Renal cortical epithelial cell (primary cell): ENCODE results near the gene CTSE. TPM values are rescaled to one million over a fixed set of nuclear protein-coding genes. Genes with fewer than 3 reads are reported as not detected.
A peak's percentile ranks its signal among the peaks of the same experiment; 100 is the strongest.

Experiments
- DNase-seq: peaks from one replicate; pipeline ENCODE4 v3.0.0-alpha.2; 2011; ENCODE audit warnings: low read depth
- total RNA-seq: library from RNA; depleted of rRNA; stranded (reverse); fragments of >200 nt; gene quantifications from 2 replicates; pipeline ENCODE4 v1.2.3, GENCODE V29; 2014

CTSE gene
- total RNA-seq, 1 donor from 2014 or later, result 0.10 TPM

DNA sequence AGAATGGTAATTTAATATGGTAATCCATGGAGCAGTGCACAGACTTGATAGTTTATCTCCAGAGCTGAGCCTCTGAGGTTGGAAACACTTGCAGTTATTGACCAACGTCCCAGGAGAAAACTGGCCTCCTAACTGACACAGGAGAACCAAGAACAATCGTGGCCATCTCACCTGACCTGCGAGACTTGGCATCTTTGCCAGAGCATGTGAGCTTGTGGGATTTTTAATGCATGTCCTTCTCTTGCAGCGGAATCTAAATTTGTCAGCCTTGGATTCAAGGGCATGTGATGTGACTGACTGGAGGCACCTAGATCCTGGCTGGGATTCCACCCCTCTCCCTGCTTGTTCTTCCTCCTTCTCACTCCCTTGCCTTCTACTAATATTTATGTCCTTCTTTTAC lies 52.6 kb downstream of the CTSE start:
- DNase-seq, result peak; percentile 56

DNA sequence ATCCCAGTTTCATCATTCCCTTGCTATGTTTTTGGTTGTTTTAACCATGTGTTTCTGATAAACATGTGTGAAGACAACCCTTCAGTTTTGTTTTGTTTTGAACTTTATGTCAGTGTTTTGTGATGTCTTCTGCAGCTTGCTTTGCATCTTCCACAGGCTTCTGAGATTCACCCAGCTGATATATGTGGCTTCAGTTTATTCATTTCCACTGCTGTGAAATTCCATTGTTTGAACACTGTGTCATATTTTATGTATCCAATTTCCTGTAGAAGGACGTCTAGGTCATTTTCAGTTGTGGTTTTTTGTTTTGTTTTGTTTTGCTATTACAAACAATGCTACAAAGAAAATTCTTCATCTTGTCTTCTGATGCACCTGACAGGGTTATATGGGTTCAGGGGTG lies 53.2 kb downstream of the CTSE start:
- no peak for DNase-seq

GRCh38 chr1:205969229-205969628 lies 54.5 kb downstream of the CTSE start:
- DNase-seq, result no peak

- no peak for DNase-seq
Measured at GRCh38 chr1:205967554-205968335, 56.0 kb downstream of the CTSE start.

DNA sequence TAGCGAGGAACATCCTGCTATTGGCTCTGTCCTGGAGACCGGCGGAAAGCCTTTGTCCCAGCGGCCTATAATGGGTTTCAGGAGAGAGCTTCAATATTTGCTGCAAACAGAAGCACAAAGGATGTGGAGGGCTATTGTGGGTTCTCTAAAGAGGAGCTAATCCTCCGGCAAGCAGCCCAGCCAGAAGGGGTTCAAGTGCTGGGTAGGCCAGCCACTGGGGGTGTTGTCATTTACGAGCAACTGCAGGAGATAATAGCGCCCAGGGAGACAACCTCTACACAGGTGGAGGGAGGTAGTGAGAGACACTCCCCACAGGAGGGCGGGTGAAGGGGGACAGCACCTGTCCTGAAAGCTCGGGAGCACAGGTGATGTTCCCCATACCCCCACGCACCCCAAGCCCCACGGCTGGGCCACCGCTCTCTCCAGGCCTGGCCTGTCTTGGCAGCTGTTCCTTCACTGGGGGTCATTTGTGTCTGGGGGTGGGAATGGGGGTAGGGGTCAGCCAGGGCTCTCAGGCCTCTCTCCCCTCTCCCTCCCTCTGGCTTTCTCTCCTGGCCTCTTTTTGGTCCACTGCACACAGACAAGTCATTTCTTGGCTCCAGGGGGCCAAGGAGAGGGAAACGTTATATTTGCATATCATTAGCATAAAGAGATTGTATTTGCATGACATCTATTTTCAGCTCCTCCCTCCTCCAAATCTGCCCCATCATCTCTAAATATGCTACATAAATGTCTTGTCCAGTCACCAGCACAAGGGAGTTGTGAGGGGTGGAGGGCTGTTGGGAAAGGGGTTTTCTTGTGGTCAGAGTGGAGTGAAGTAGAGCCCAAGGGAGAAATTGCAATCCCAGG lies 58.4 kb downstream of the CTSE start:
- no peak for DNase-seq

- DNase-seq, result peak; percentile 97
Measured at GRCh38 chr1:205963352-205964155, 60.1 kb downstream of the CTSE start.

DNA sequence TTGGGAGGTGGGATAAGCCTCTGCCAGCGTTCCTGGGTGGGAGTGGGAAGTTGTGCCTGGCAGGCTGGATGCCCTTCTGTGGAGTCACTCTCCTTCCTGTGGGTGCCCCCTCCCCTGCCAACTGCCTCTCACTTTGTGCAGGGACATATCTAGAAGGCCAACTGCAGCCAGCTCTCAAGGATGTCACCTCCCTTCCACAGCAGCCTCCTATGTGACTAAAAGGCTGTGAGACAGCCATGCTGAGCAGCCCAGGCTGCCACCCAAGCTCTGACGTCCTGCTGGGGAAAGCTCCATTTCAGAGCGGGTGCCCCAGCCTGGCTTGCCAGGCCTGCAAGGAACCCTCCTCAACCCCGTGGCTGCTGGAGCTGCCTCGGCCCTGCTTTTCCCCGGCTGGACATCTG lies 60.9 kb downstream of the CTSE start:
- DNase-seq, result no peak

- peak; percentile 79 for DNase-seq
Measured at GRCh38 chr1:205961991-205962820, 61.5 kb downstream of the CTSE start.

DNA sequence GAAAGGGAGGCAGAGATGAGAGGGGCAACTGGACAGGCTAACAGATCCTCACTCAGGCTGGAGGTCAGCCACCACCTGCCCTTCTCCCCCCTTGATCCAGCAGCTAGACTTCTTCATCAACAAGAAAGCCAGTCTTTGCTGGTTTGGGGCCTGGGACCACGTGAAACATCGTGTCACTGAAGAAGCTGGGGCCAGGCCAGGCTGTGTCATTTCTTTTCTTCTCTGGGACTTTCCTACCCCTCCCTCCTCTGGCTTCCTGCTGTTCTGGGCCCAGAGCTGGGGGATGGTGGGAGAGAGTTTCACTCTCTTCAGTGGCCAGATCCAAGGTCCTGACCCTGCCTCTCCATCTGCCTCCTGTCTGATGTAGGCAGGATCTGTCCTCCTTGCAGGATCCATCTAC lies 62.3 kb downstream of the CTSE start:
- peak; percentile 49 for DNase-seq

DNA sequence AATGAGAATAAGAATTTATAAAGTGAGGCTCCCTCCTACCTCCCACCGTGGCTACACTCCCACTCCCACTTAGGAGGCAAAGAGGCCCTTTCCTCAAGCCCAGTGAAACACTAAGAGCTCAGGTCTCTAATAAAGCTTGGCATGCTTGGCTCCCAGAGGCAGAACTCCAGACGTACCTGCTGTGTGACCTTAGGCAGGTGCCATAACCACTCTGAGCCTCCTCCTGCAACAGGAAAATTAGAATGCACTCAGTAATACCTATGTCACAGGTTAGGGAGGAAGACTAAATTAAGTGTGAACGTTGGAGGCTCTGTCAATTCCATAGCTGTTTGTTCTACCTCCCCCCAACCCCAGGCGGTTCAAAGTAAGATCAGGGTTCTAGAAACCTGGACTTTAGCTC lies 63.9 kb downstream of the CTSE start:
- DNase-seq, result no peak

Other genes with a start within 250 kb of the CTSE start
- 45.7 and 53.2 TPM in 2 replicates for gene RAB29, start 248.4 kb downstream of the CTSE start, total RNA-seq
- gene SLC41A1, start 210.7 kb downstream of the CTSE start, total RNA-seq, result 8.9 and 32.2 TPM in 2 replicates
- gene PM20D1, start 173.8 kb downstream of the CTSE start, total RNA-seq, result 0.05 and 0.35 TPM in 2 replicates
- gene SLC26A9, start 80.4 kb downstream of the CTSE start, total RNA-seq, result 0.05 TPM in 1 of 2 replicates, not detected in the other
- gene RAB7B, start 20.5 kb downstream of the CTSE start, total RNA-seq, result 1.1 and 1.2 TPM in 2 replicates
- gene RHEX, start 29.3 kb upstream of the CTSE start, total RNA-seq, result 5.7 and 11.6 TPM in 2 replicates
- not detected in 2 replicates for gene AVPR1B, start 93.5 kb upstream of the CTSE start, total RNA-seq
- gene FAM72A, start 178.9 kb upstream of the CTSE start, total RNA-seq, result 1.9 and 6.8 TPM in 2 replicates
- 21.0 and 56.9 TPM in 2 replicates for gene SRGAP2, start 179.6 kb upstream of the CTSE start, total RNA-seq